Measurements from ENCODE around the gene CTAG2.

DNA sequence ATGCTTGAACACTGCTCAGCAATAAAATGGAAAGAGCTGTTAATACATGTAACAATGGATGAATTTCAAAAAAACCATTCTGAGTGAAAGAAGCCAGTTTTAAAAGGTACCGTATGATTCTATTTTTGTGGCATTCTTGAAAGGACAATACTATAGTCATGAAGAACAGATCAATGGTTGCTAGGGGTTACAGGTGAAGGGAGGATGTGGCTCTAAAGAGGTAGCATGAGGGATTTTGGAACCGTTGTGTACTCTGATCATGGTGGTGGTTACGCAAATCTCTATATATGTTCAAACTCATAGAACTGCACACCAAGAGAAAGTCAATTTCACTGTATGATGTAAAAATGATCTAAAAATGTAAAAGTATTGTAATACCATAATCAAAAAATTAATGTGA lies 40.0 kb upstream of the CTAG2 start:
- TF ChIP-seq, protein P1, sequence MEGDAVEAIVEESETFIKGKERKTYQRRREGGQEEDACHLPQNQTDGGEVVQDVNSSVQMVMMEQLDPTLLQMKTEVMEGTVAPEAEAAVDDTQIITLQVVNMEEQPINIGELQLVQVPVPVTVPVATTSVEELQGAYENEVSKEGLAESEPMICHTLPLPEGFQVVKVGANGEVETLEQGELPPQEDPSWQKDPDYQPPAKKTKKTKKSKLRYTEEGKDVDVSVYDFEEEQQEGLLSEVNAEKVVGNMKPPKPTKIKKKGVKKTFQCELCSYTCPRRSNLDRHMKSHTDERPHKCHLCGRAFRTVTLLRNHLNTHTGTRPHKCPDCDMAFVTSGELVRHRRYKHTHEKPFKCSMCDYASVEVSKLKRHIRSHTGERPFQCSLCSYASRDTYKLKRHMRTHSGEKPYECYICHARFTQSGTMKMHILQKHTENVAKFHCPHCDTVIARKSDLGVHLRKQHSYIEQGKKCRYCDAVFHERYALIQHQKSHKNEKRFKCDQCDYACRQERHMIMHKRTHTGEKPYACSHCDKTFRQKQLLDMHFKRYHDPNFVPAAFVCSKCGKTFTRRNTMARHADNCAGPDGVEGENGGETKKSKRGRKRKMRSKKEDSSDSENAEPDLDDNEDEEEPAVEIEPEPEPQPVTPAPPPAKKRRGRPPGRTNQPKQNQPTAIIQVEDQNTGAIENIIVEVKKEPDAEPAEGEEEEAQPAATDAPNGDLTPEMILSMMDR (IDR thresholded peaks at IDR 0.05; ENCODE audit: low read length) = no peak
- TF ChIP-seq EZH2 (IDR thresholded peaks at IDR 0.05; ENCODE audit: borderline replicate concordance, low read length) = no peak

All from OCI-LY1 (cell line).